Progenitor cell of endocrine pancreas (in vitro differentiated cells): ENCODE measurements around the gene GRIK2. TPM values are rescaled to one million over a fixed set of nuclear protein-coding genes. Genes with fewer than 3 reads are reported as not detected.

Experiments used
- DNase-seq: peaks from one replicate; pipeline ENCODE4 v3.0.0; 2021; ENCODE audit warnings: low spot score; ENCODE audit not compliant: unreplicated experiment
- H3K27ac Mint-ChIP-seq: 2 replicates; pipeline ENCODE4 v1.8.0; 2021; ENCODE audit warnings: mild to moderate bottlenecking, moderate library complexity, mixed read lengths
- H3K27me3 Mint-ChIP-seq: 2 replicates; pipeline ENCODE4 v1.8.0; 2021; ENCODE audit warnings: mixed read lengths
- H3K36me3 Mint-ChIP-seq: 2 replicates; pipeline ENCODE4 v1.8.0; 2022; ENCODE audit warnings: mixed read lengths; ENCODE audit not compliant: insufficient read depth
- H3K4me1 Mint-ChIP-seq: 2 replicates; pipeline ENCODE4 v1.8.0; 2021; ENCODE audit warnings: low read depth, mixed read lengths
- H3K4me3 Mint-ChIP-seq: 2 replicates; pipeline ENCODE4 v1.8.0; 2021; ENCODE audit warnings: low read depth, mild to moderate bottlenecking, moderate library complexity, mixed read lengths
- H3K9me3 Mint-ChIP-seq: 2 replicates; pipeline ENCODE4 v1.8.0; 2021; ENCODE audit warnings: low read depth, mixed read lengths
- CTCF ChIP-seq: fragments of 200-600 bp; sonication (generic); IDR thresholded peaks from one replicate; pipeline ENCODE4 v1.5.0; 2021; ENCODE audit warnings: antibody characterized with exemption, mild to moderate bottlenecking; ENCODE audit not compliant: unreplicated experiment
- total RNA-seq: library from RNA; stranded (reverse); gene quantifications from 2 replicates; pipeline ENCODE4 v1.2.1, GENCODE V29; 2021

The GRIK2 gene
- total RNA-seq, 1 donor from 2014 or later = 6.3 TPM

GRCh38 chr6:101682937-101683336, 289.4 kb downstream of the GRIK2 start:
- H3K27ac Mint-ChIP-seq = no peak overlapping the region
- H3K4me1 Mint-ChIP-seq = no peaks in the 10 kb centered on the region
- DNase-seq = no peak
- no peak overlapping the region for H3K4me3 Mint-ChIP-seq
- no peaks in the 10 kb centered on the region for H3K27me3 Mint-ChIP-seq
- no peaks in the 10 kb centered on the region for H3K9me3 Mint-ChIP-seq
- no peaks in the 10 kb centered on the region for H3K36me3 Mint-ChIP-seq
- no peak for TF ChIP-seq CTCF

- no peak overlapping the region for H3K27ac Mint-ChIP-seq
- DNase-seq = no peak
- H3K4me3 Mint-ChIP-seq = no peak overlapping the region
- no peaks in the 10 kb centered on the region for H3K4me1 Mint-ChIP-seq
- no peak for TF ChIP-seq CTCF
- H3K9me3 Mint-ChIP-seq = no peaks in the 10 kb centered on the region
- H3K27me3 Mint-ChIP-seq = no peaks in the 10 kb centered on the region
- H3K36me3 Mint-ChIP-seq = no peaks in the 10 kb centered on the region
Measured at GRCh38 chr6:101683884-101684283, 290.4 kb downstream of the GRIK2 start.

- DNase-seq = no peak
- no peak for TF ChIP-seq CTCF
- Mint-ChIP-seq H3K27me3 (no peaks in the 10 kb centered on the region), H3K4me1 (peaks cover 1% of the 10 kb centered on the region), H3K9me3 (no peaks in the 10 kb centered on the region), H3K4me3 (no peak overlapping the region), H3K27ac (no peak overlapping the region), H3K36me3 (no peaks in the 10 kb centered on the region)
Measured at GRCh38 chr6:101686653-101687052, 293.1 kb downstream of the GRIK2 start.

- Mint-ChIP-seq H3K4me1 (peaks cover 1% of the 10 kb centered on the region), H3K27me3 (no peaks in the 10 kb centered on the region), H3K36me3 (no peaks in the 10 kb centered on the region), H3K4me3 (no peak overlapping the region), H3K27ac (no peak overlapping the region), H3K9me3 (no peaks in the 10 kb centered on the region)
- TF ChIP-seq CTCF = no peak
- no peak for DNase-seq
Measured at GRCh38 chr6:101689156-101689555, 295.6 kb downstream of the GRIK2 start.

GRCh38 chr6:101689695-101690094, 296.2 kb downstream of the GRIK2 start:
- no peaks in the 10 kb centered on the region for H3K36me3 Mint-ChIP-seq
- peaks cover 1% of the 10 kb centered on the region for H3K4me1 Mint-ChIP-seq
- no peak for DNase-seq
- no peaks in the 10 kb centered on the region for H3K9me3 Mint-ChIP-seq
- H3K27me3 Mint-ChIP-seq = no peaks in the 10 kb centered on the region
- no peak overlapping the region for H3K27ac Mint-ChIP-seq
- no peak for TF ChIP-seq CTCF
- H3K4me3 Mint-ChIP-seq = no peak overlapping the region
